NCI-H1105 (cell line): ENCODE results near the gene CLIC1.

ENCODE experiments used
- DNase-seq: peaks from one replicate; lab custom pipeline; 2025; lab: John Stamatoyannopoulos, UW

The CLIC1 gene

GRCh38 chr6:31701666-31702404 lies 34.5 kb downstream of the CLIC1 start:
- DNase-seq, result peak; percentile 22

GRCh38 chr6:31700740-31701401 lies 35.5 kb downstream of the CLIC1 start:
- DNase-seq, result no peak

- no peak for DNase-seq
Measured at GRCh38 chr6:31697555-31697954, 38.8 kb downstream of the CLIC1 start.

- DNase-seq, result no peak
Measured at GRCh38 chr6:31693535-31693934, 42.8 kb downstream of the CLIC1 start.

- DNase-seq, result no peak
Measured at GRCh38 chr6:31692886-31693285, 43.4 kb downstream of the CLIC1 start.

GRCh38 chr6:31692353-31692752 lies 44.0 kb downstream of the CLIC1 start:
- DNase-seq, result no peak

- DNase-seq, result no peak
Measured at GRCh38 chr6:31691564-31692108, 44.7 kb downstream of the CLIC1 start.

- no peak for DNase-seq
Measured at GRCh38 chr6:31691078-31691463, 45.3 kb downstream of the CLIC1 start.

GRCh38 chr6:31690231-31691077 lies 45.9 kb downstream of the CLIC1 start:
- no peak for DNase-seq

- DNase-seq, result no peak
Measured at GRCh38 chr6:31689249-31690110, 46.9 kb downstream of the CLIC1 start.

- no peak for DNase-seq
Measured at GRCh38 chr6:31687860-31688693, 48.3 kb downstream of the CLIC1 start.

- no peak for DNase-seq
Measured at GRCh38 chr6:31687321-31687720, 49.0 kb downstream of the CLIC1 start.

GRCh38 chr6:31686483-31686882 lies 49.8 kb downstream of the CLIC1 start:
- no peak for DNase-seq

- DNase-seq, result no peak
Measured at GRCh38 chr6:31683591-31683990, 52.7 kb downstream of the CLIC1 start.

- DNase-seq, result no peak
Measured at GRCh38 chr6:31681135-31681671, 55.1 kb downstream of the CLIC1 start.
